ENCODE measurements around the gene ZNF865. TPM values are rescaled to one million over a fixed set of nuclear protein-coding genes. Genes with fewer than 3 reads are reported as not detected.
A peak's percentile ranks its signal among the peaks of the same experiment; 100 is the strongest.
"Not testable (repeated sequence)": the region's sequence is repeated elsewhere in the genome, so short reads cannot be mapped to it uniquely, and the experiment has no call there.

ZNF865 gene
- total RNA-seq, 1 experiment from 2014 or later = 1.4 TPM

GRCh38 chr19:55581145-55581822 lies 24.2 kb upstream of the ZNF865 start:
- Histone ChIP-seq H3K4me1 (replicated peaks) (peaks cover 25% of the 10 kb centered on the region), H3K36me3 (peaks cover 20% of the 10 kb centered on the region), H3K27me3 (replicated peaks) (no peaks in the 10 kb centered on the region), H3K4me3 (peak overlapping the region; percentile 70), H3K27ac (peak overlapping the region; percentile 44), H3K9me3 (replicated peaks) (no peaks in the 10 kb centered on the region)
- DNase-seq (ENCODE audit: low read depth in 1 of 2, low spot score in 2 of 2) = no peak

- no peak for DNase-seq (ENCODE audit: low read depth in 1 of 2, low spot score in 2 of 2)
- Histone ChIP-seq H3K4me1 (replicated peaks) (peaks cover 31% of the 10 kb centered on the region), H3K9me3 (replicated peaks) (no peaks in the 10 kb centered on the region), H3K36me3 (peaks cover 17% of the 10 kb centered on the region), H3K4me3 (no peak overlapping the region), H3K27me3 (replicated peaks) (no peaks in the 10 kb centered on the region), H3K27ac (no peak overlapping the region)
Measured at GRCh38 chr19:55581823-55582223, 23.6 kb upstream of the ZNF865 start.

- H3K27me3 ChIP-seq (replicated peaks); H3K27ac ChIP-seq; H3K9me3 ChIP-seq (replicated peaks); DNase-seq (ENCODE audit: low read depth in 1 of 2, low spot score in 2 of 2); H3K4me3 ChIP-seq: not testable (repeated sequence)
- Histone ChIP-seq H3K36me3 (peaks cover 13% of the 10 kb centered on the region), H3K4me1 (replicated peaks) (peaks cover 35% of the 10 kb centered on the region)
Measured at GRCh38 chr19:55582284-55582683, 23.2 kb upstream of the ZNF865 start.

GRCh38 chr19:55583897-55584296 lies 21.6 kb upstream of the ZNF865 start:
- H3K27ac ChIP-seq; DNase-seq (ENCODE audit: low read depth in 1 of 2, low spot score in 2 of 2); H3K36me3 ChIP-seq; H3K9me3 ChIP-seq (replicated peaks); H3K4me3 ChIP-seq; H3K27me3 ChIP-seq (replicated peaks): not testable (repeated sequence)
- peaks cover 37% of the 10 kb centered on the region for H3K4me1 ChIP-seq (replicated peaks)

GRCh38 chr19:55584871-55585270 lies 20.6 kb upstream of the ZNF865 start:
- no peaks in the 10 kb centered on the region for H3K36me3 ChIP-seq
- H3K27me3 ChIP-seq (replicated peaks) = no peaks in the 10 kb centered on the region
- no peak overlapping the region for H3K4me3 ChIP-seq
- peaks cover 31% of the 10 kb centered on the region for H3K4me1 ChIP-seq (replicated peaks)
- no peak for DNase-seq (ENCODE audit: low read depth in 1 of 2, low spot score in 2 of 2)
- no peak overlapping the region for H3K27ac ChIP-seq
- H3K9me3 ChIP-seq (replicated peaks) = no peaks in the 10 kb centered on the region

- DNase-seq (ENCODE audit: low read depth in 1 of 2, low spot score in 2 of 2) = peak; percentile 26 to 77
- Histone ChIP-seq H3K4me3 (peak overlapping the region; percentile 16), H3K36me3 (no peaks in the 10 kb centered on the region), H3K27me3 (replicated peaks) (no peaks in the 10 kb centered on the region), H3K4me1 (replicated peaks) (peaks cover 31% of the 10 kb centered on the region), H3K27ac (no peak overlapping the region), H3K9me3 (replicated peaks) (no peaks in the 10 kb centered on the region)
Measured at GRCh38 chr19:55585658-55586339, 19.6 kb upstream of the ZNF865 start.

- peak; percentile 73 to 93 for DNase-seq (ENCODE audit: low read depth in 1 of 2, low spot score in 2 of 2)
- 0 out of 2 replicates have a peak overlapping the region, but pooled peaks have one; percentile 3 for H3K4me3 ChIP-seq
- peaks cover 26% of the 10 kb centered on the region for H3K4me1 ChIP-seq (replicated peaks)
- no peaks in the 10 kb centered on the region for H3K27me3 ChIP-seq (replicated peaks)
- no peak overlapping the region for H3K27ac ChIP-seq
- H3K9me3 ChIP-seq (replicated peaks) = no peaks in the 10 kb centered on the region
- 0 out of 2 replicates have a peak, but pooled peaks cover under 1% of the 10 kb centered on the region for H3K36me3 ChIP-seq
Measured at GRCh38 chr19:55586976-55587668, 18.3 kb upstream of the ZNF865 start.

GRCh38 chr19:55588738-55589137 lies 16.7 kb upstream of the ZNF865 start:
- no peaks in the 10 kb centered on the region for H3K27me3 ChIP-seq (replicated peaks)
- no peaks in the 10 kb centered on the region for H3K9me3 ChIP-seq (replicated peaks)
- peaks cover 26% of the 10 kb centered on the region for H3K4me1 ChIP-seq (replicated peaks)
- H3K36me3 ChIP-seq = peaks cover 11% of the 10 kb centered on the region; the same call in 1 of the 2 replicates
- H3K27ac ChIP-seq = no peak overlapping the region
- no peak for DNase-seq (ENCODE audit: low read depth in 1 of 2, low spot score in 2 of 2)
- H3K4me3 ChIP-seq = no peak overlapping the region

GRCh38 chr19:55590109-55590508 lies 15.3 kb upstream of the ZNF865 start:
- Histone ChIP-seq H3K4me1 (replicated peaks) (peaks cover 23% of the 10 kb centered on the region), H3K27ac (no peak overlapping the region), H3K36me3 (peaks cover 16% of the 10 kb centered on the region), H3K4me3 (no peak overlapping the region), H3K9me3 (replicated peaks) (no peaks in the 10 kb centered on the region), H3K27me3 (replicated peaks) (no peaks in the 10 kb centered on the region)
- DNase-seq (ENCODE audit: low read depth in 1 of 2, low spot score in 2 of 2) = no peak

- no peak overlapping the region for H3K27ac ChIP-seq
- DNase-seq (ENCODE audit: low read depth in 1 of 2, low spot score in 2 of 2) = no peak
Measured at GRCh38 chr19:55590617-55591016, 14.8 kb upstream of the ZNF865 start.

GRCh38 chr19:55591555-55591954 lies 13.9 kb upstream of the ZNF865 start:
- H3K9me3 ChIP-seq (replicated peaks) = no peaks in the 10 kb centered on the region
- no peak overlapping the region for H3K4me3 ChIP-seq
- H3K27me3 ChIP-seq (replicated peaks) = no peaks in the 10 kb centered on the region
- DNase-seq (ENCODE audit: low read depth in 1 of 2, low spot score in 2 of 2) = no peak
- peaks cover 9% of the 10 kb centered on the region for H3K4me1 ChIP-seq (replicated peaks)
- H3K27ac ChIP-seq = no peak overlapping the region
- peaks cover 31% of the 10 kb centered on the region for H3K36me3 ChIP-seq

More at GRCh38 chr19:55590617-55591016, 14.8 kb upstream of the ZNF865 start:
- Histone ChIP-seq H3K36me3 (peaks cover 21% of the 10 kb centered on the region), H3K4me3 (no peak overlapping the region), H3K4me1 (replicated peaks) (peaks cover 18% of the 10 kb centered on the region), H3K27me3 (replicated peaks) (no peaks in the 10 kb centered on the region), H3K9me3 (replicated peaks) (no peaks in the 10 kb centered on the region)

- H3K4me1 ChIP-seq (replicated peaks) = no peaks in the 10 kb centered on the region
- H3K27ac ChIP-seq = no peak overlapping the region
- H3K36me3 ChIP-seq = peaks cover 41% of the 10 kb centered on the region
- H3K4me3 ChIP-seq = no peak overlapping the region
- no peak for DNase-seq (ENCODE audit: low read depth in 1 of 2, low spot score in 2 of 2)
- no peaks in the 10 kb centered on the region for H3K9me3 ChIP-seq (replicated peaks)
- H3K27me3 ChIP-seq (replicated peaks) = no peaks in the 10 kb centered on the region
Measured at GRCh38 chr19:55592391-55593090, 12.9 kb upstream of the ZNF865 start.

GRCh38 chr19:55593096-55593772 lies 12.2 kb upstream of the ZNF865 start:
- no peaks in the 10 kb centered on the region for H3K27me3 ChIP-seq (replicated peaks)
- H3K4me1 ChIP-seq (replicated peaks) = no peaks in the 10 kb centered on the region
- no peak for DNase-seq (ENCODE audit: low read depth in 1 of 2, low spot score in 2 of 2)
- H3K4me3 ChIP-seq = no peak overlapping the region
- H3K9me3 ChIP-seq (replicated peaks) = no peaks in the 10 kb centered on the region
- peaks cover 48% of the 10 kb centered on the region for H3K36me3 ChIP-seq
- no peak overlapping the region for H3K27ac ChIP-seq
